NCI-H69 (cell line): Measurements from ENCODE around the gene GHITM.
"Not testable (repeated sequence)": the region's sequence is repeated elsewhere in the genome, so short reads cannot be mapped to it uniquely, and the experiment has no call there.

ENCODE experiments used
- DNase-seq: peaks from one replicate; lab custom pipeline; 2025; lab: John Stamatoyannopoulos, UW

Gene GHITM

GRCh38 chr10:84148006-84148597 is 8.8 kb downstream of the GHITM start:
- peak; percentile 22 for DNase-seq

- no peak for DNase-seq
Observed at GRCh38 chr10:84149854-84150253, 10.5 kb downstream of the GHITM start.

- no peak for DNase-seq
Observed at GRCh38 chr10:84152769-84153168, 13.5 kb downstream of the GHITM start.

GRCh38 chr10:84155521-84155920 is 16.2 kb downstream of the GHITM start:
- no peak for DNase-seq

- DNase-seq, result no peak
Observed at GRCh38 chr10:84156009-84156408, 16.7 kb downstream of the GHITM start.

GRCh38 chr10:84156768-84157167 is 17.5 kb downstream of the GHITM start:
- no peak for DNase-seq

- no peak for DNase-seq
Observed at GRCh38 chr10:84158061-84158460, 18.8 kb downstream of the GHITM start.

- DNase-seq, result no peak
Observed at GRCh38 chr10:84158550-84158949, 19.2 kb downstream of the GHITM start.

GRCh38 chr10:84159076-84159685 is 19.9 kb downstream of the GHITM start:
- DNase-seq, result no peak

GRCh38 chr10:84160663-84161362 is 21.5 kb downstream of the GHITM start:
- no peak for DNase-seq

GRCh38 chr10:84163996-84164395 is 24.7 kb downstream of the GHITM start:
- DNase-seq, result no peak

GRCh38 chr10:84164442-84164841 is 25.1 kb downstream of the GHITM start:
- no peak for DNase-seq

- DNase-seq, result no peak
Observed at GRCh38 chr10:84166620-84167288, 27.4 kb downstream of the GHITM start.

GRCh38 chr10:84167289-84167653 is 28.0 kb downstream of the GHITM start:
- not testable (repeated sequence) for DNase-seq

GRCh38 chr10:84168382-84168781 is 29.1 kb downstream of the GHITM start:
- DNase-seq, result not testable (repeated sequence)

GRCh38 chr10:84171237-84171636 is 31.9 kb downstream of the GHITM start:
- not testable (repeated sequence) for DNase-seq

GRCh38 chr10:84171700-84172466 is 32.6 kb downstream of the GHITM start:
- DNase-seq, result not testable (repeated sequence)

- DNase-seq, result no peak
Observed at GRCh38 chr10:84172467-84173356, 33.4 kb downstream of the GHITM start.

- DNase-seq, result no peak
Observed at GRCh38 chr10:84173501-84173929, 34.2 kb downstream of the GHITM start, which contains the start of gene GPR15LG. GPR15LG (plus strand) TSS chr10:84173801; CDS start chr10:84173852, 51 bp downstream.

- no peak for DNase-seq
Observed at GRCh38 chr10:84175436-84175835, 36.1 kb downstream of the GHITM start.

- DNase-seq, result no peak
Observed at GRCh38 chr10:84176351-84176750, 37.0 kb downstream of the GHITM start.
